Measurements from ENCODE around the gene TRMT11. TPM values are rescaled to one million over a fixed set of nuclear protein-coding genes. Genes with fewer than 3 reads are reported as not detected.

Gene TRMT11
- total and polyA plus RNA-seq, 10 of the 15 experiments (the other 5 are each of a cell fraction or from before 2014, with no cell fraction given), result 34.0 to 81.1 (median 43.7) TPM

DNA sequence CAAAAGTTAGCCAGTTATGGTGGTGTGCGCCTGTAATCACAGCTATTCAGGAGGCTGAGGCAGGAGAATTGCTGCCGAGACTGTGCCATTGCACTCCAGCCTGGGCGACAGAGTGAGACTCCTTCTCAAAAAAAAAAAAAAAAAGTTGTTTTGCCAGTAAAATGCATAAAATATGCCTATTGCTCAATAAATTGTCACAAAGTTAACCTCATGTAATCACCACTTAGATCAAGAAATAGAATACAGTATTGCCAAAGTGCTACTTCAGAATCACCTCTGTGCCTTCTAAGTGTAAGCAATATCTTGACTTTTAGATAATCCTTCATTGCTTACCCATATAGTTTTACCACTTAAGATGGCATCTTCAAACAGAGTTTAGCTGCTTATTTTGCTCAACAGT, 80.7 kb downstream of the TRMT11 start:
- no peaks in the 10 kb centered on the region for H3K4me1 ChIP-seq (ENCODE audit: control insufficient read depth, insufficient read depth, low read length)
- no peak overlapping the region for H3K4me3 ChIP-seq
- H3K27me3 ChIP-seq (replicated peaks in 1 of 2; ENCODE audit: control insufficient read depth in 2 of 2, insufficient read depth in 2 of 2, low read length in 1 of 2), result no peaks in the 10 kb centered on the region
- no peaks in the 10 kb centered on the region for H4K20me1 ChIP-seq (ENCODE audit: control insufficient read depth, insufficient read depth)
- no peaks in the 10 kb centered on the region for H3K9me3 ChIP-seq (replicated peaks; ENCODE audit: control insufficient read depth, insufficient read depth, low read length)
- WGBS (ENCODE audit: insufficient coverage, insufficient replicate concordance, low lambda C conversion rate, missing lambda C conversion rate), result 96% methylated on average over 3 of the region's 3 CpGs
- RAD21 ChIA-PET (ENCODE audit: unreplicated experiment), result no interaction called here
- no peak overlapping the region for H3K9ac ChIP-seq (ENCODE audit: control insufficient read depth, insufficient read depth, low read length)
- H3K27ac ChIP-seq (ENCODE audit: control insufficient read depth, insufficient read depth), result no peak overlapping the region
- H2AFZ ChIP-seq (ENCODE audit: control insufficient read depth, low read depth, low read length), result no peak overlapping the region
- no peak overlapping the region for H3K4me2 ChIP-seq (ENCODE audit: control insufficient read depth, insufficient read depth)
- in situ Hi-C loops (cut with MboI), result no loop called here
- no peak for ATAC-seq
- intact Hi-C loops (cut with micrococcal nuclease; ENCODE audit: unreplicated experiment), result loop anchor here (5.0 kb wide), 1 partner anchor 1700 kb away; no protein-coding TSS in a partner anchor
- POLR2A ChIA-PET, result interaction anchor here (0.7 kb wide), 1 partner anchor 11 kb away, joined by 6 read pairs; no protein-coding TSS in a partner anchor
- BruUV-seq (replicated peaks), result no TSS peak
- no peaks in the 10 kb centered on the region for H3K79me2 ChIP-seq (ENCODE audit: control insufficient read depth, insufficient read depth, low read length)
- no peak for DNase-seq (ENCODE audit: low read depth, low spot score)
- H3K36me3 ChIP-seq (ENCODE audit: control insufficient read depth in 2 of 2, insufficient read depth in 2 of 2, low read length in 1 of 2), result peaks cover 0 to 10% of the 10 kb centered on the region in 2 experiments; a peak in 2 of 4 replicates
- no peak for FAIRE-seq
- TF ChIP-seq, protein P1, sequence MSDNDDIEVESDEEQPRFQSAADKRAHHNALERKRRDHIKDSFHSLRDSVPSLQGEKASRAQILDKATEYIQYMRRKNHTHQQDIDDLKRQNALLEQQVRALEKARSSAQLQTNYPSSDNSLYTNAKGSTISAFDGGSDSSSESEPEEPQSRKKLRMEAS (IDR thresholded peaks at IDR 0.05; ENCODE audit: low read depth, low read length), result no peak
- TF ChIP-seq CHD4 (IDR thresholded peaks at IDR 0.05) (no peak), TBL1XR1 (IDR thresholded peaks at IDR 0.05; ENCODE audit: low read depth, low read length) (no peak), SMAD5 (IDR thresholded peaks at IDR 0.05; ENCODE audit: low read depth) (no peak), RUNX3 (IDR thresholded peaks at IDR 0.05; ENCODE audit: low read length) (no peak), ZSCAN29 (IDR thresholded peaks at IDR 0.05) (no peak)
- SMC1A ChIA-PET (ENCODE audit: uncharacterized antibody, unreplicated experiment), result no interaction called here
- CTCF ChIA-PET, result no interaction called here

DNA sequence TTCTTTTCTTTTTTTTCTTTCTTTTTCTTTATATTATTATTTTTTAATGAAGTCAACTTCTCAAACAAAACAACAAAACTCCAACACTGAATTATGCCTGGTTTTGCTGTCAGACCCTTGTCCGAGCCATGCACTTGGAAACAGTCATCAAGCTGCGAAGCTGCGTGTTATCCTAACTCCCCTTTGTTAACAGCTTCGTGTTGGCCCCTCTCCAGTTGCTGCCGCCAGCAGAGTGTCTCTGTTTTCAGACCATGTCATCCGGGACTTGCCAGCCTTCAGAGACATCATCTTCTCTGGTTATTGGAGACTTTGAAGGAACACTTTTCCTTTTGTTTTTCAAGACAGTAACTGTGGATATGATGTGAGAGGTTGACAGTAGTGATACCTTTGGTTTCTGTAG, 83.1 kb downstream of the TRMT11 start:
- H3K4me1 ChIP-seq (ENCODE audit: control insufficient read depth, insufficient read depth, low read length), result no peaks in the 10 kb centered on the region
- peaks cover 0 to 5% of the 10 kb centered on the region in 2 experiments; a peak in 2 of 4 replicates for H3K36me3 ChIP-seq (ENCODE audit: control insufficient read depth in 2 of 2, insufficient read depth in 2 of 2, low read length in 1 of 2)
- DNase-seq (ENCODE audit: low read depth, low spot score) (no peak), ATAC-seq (no peak), FAIRE-seq (no peak)
- intact Hi-C loops (cut with micrococcal nuclease; ENCODE audit: unreplicated experiment) (loop anchor here (5.0 kb wide), 1 partner anchor 1698 kb away; no protein-coding TSS in a partner anchor), in situ Hi-C loops (cut with MboI) (no loop called here)
- ChIA-PET POLR2A (no interaction called here), SMC1A (ENCODE audit: uncharacterized antibody, unreplicated experiment) (no interaction called here), RAD21 (ENCODE audit: unreplicated experiment) (no interaction called here), CTCF (no interaction called here)
- H3K27ac ChIP-seq (ENCODE audit: control insufficient read depth, insufficient read depth), result no peak overlapping the region
- H2AFZ ChIP-seq (ENCODE audit: control insufficient read depth, low read depth, low read length), result no peak overlapping the region
- no peaks in the 10 kb centered on the region for H3K9me3 ChIP-seq (replicated peaks; ENCODE audit: control insufficient read depth, insufficient read depth, low read length)
- no peaks in the 10 kb centered on the region for H3K79me2 ChIP-seq (ENCODE audit: control insufficient read depth, insufficient read depth, low read length)
- no peak overlapping the region for H3K4me3 ChIP-seq
- TF ChIP-seq CHD1 (IDR thresholded peaks at IDR 0.05; ENCODE audit: low read depth, low read length) (no peak), RAD21 (IDR thresholded peaks at IDR 0.05; ENCODE audit: insufficient read depth, low read depth, low read length) (no peak), GABPA (IDR thresholded peaks at IDR 0.05; ENCODE audit: low read depth) (no peak), EED (IDR thresholded peaks at IDR 0.05; ENCODE audit: low read depth) (no peak), IKZF2 (IDR thresholded peaks at IDR 0.05) (no peak), ETV6 (conservative IDR thresholded peaks at IDR 0.05 in 1 of 2, IDR thresholded peaks at IDR 0.05 in 1 of 2; ENCODE audit: borderline replicate concordance in 1 of 2, low read depth in 1 of 2) (no peak)
- TF ChIP-seq, protein P2, sequence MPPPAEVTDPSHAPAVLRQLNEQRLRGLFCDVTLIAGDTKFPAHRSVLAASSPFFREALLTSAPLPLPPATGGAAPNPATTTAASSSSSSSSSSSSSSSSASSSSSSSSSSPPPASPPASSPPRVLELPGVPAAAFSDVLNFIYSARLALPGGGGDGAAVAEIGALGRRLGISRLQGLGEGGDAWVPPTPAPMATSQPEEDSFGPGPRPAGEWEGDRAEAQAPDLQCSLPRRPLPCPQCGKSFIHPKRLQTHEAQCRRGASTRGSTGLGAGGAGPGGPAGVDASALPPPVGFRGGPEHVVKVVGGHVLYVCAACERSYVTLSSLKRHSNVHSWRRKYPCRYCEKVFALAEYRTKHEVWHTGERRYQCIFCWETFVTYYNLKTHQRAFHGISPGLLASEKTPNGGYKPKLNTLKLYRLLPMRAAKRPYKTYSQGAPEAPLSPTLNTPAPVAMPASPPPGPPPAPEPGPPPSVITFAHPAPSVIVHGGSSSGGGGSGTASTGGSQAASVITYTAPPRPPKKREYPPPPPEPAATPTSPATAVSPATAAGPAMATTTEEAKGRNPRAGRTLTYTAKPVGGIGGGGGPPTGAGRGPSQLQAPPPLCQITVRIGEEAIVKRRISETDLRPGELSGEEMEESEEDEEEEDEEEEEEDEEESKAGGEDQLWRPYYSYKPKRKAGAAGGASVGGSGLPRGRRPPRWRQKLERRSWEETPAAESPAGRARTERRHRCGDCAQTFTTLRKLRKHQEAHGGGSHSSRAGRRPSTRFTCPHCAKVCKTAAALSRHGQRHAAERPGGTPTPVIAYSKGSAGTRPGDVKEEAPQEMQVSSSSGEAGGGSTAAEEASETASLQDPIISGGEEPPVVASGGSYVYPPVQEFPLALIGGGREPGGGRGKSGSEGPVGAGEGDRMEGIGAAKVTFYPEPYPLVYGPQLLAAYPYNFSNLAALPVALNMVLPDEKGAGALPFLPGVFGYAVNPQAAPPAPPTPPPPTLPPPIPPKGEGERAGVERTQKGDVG (CRISPR knock-in tag; IDR thresholded peaks at IDR 0.05), result no peak
- no peak overlapping the region for H3K4me2 ChIP-seq (ENCODE audit: control insufficient read depth, insufficient read depth)
- no peaks in the 10 kb centered on the region for H4K20me1 ChIP-seq (ENCODE audit: control insufficient read depth, insufficient read depth)
- WGBS (ENCODE audit: insufficient coverage, insufficient replicate concordance, low lambda C conversion rate, missing lambda C conversion rate), result 98% methylated on average over 6 of the region's 6 CpGs
- BruUV-seq (replicated peaks), result no TSS peak
- H3K9ac ChIP-seq (ENCODE audit: control insufficient read depth, insufficient read depth, low read length), result no peak overlapping the region
- no peaks in the 10 kb centered on the region for H3K27me3 ChIP-seq (replicated peaks in 1 of 2; ENCODE audit: control insufficient read depth in 2 of 2, insufficient read depth in 2 of 2, low read length in 1 of 2)
